Measurements from ENCODE around the gene SERINC1. TPM values are rescaled to one million over a fixed set of nuclear protein-coding genes. Genes with fewer than 3 reads are reported as not detected.

SERINC1 gene
- total RNA-seq, 1 experiment from 2014 or later: 86.5 TPM

- DNase-seq (ENCODE audit: low read depth): no peak
These were observed 78.2 kb downstream of the SERINC1 start for GRCh38 chr6:122393351-122393896.

Other genes with a start within 250 kb of the SERINC1 start
- 32.7 and 38.2 TPM in 2 replicates for gene HSF2, start 72.2 kb downstream of the SERINC1 start, total RNA-seq (2014; rRNA removed; shearing (Covaris generic))
- gene PKIB, start 138.6 kb upstream of the SERINC1 start, total RNA-seq (2014; rRNA removed; shearing (Covaris generic)): 23.7 and 29.1 TPM in 2 replicates

Measured in Daoy (cell line).